ENCODE data around the gene ANTXR2. TPM values are rescaled to one million over a fixed set of nuclear protein-coding genes. Genes with fewer than 3 reads are reported as not detected.

Gene ANTXR2
- total RNA-seq, 4 donors from 2014 or later = 33.5 to 57.8 (median 47.3) TPM

- TF ChIP-seq POLR2A (IDR thresholded peaks at IDR 0.05) (no peak), CTCF (IDR thresholded peaks at IDR 0.05) (no peak)
- Histone ChIP-seq H3K4me3 (no peak overlapping the region), H3K4me1 (peaks cover 0 to 7% (median 0%) of the 10 kb centered on the region in 4 donors), H3K9me3 (no peaks in the 10 kb centered on the region), H3K27ac (no peak overlapping the region), H3K27me3 (no peaks in the 10 kb centered on the region), H3K36me3 (peaks cover 0 to 32% (median 0%) of the 10 kb centered on the region in 3 donors)
- DNase-seq = no peak
Observed at GRCh38 chr4:80049402-80049801, 23.6 kb downstream of the ANTXR2 start.

GRCh38 chr4:80045786-80046185 is 27.2 kb downstream of the ANTXR2 start:
- Histone ChIP-seq H3K27me3 (no peaks in the 10 kb centered on the region), H3K36me3 (peaks cover 0 to 15% (median 0%) of the 10 kb centered on the region in 3 donors), H3K4me1 (peaks cover 0 to 7% (median 0%) of the 10 kb centered on the region in 4 donors), H3K9me3 (no peaks in the 10 kb centered on the region), H3K4me3 (no peak overlapping the region), H3K27ac (peak overlapping the region in 1 of 4 donors; percentile 32)
- TF ChIP-seq POLR2A (IDR thresholded peaks at IDR 0.05) = no peak
- no peak for DNase-seq

GRCh38 chr4:80043541-80043940 is 29.5 kb downstream of the ANTXR2 start:
- peaks cover 0 to 19% (median 0%) of the 10 kb centered on the region in 3 donors for H3K36me3 ChIP-seq
- no peaks in the 10 kb centered on the region for H3K9me3 ChIP-seq
- no peaks in the 10 kb centered on the region for H3K4me1 ChIP-seq
- no peak for DNase-seq
- H3K27ac ChIP-seq = no peak overlapping the region
- no peak for TF ChIP-seq POLR2A (IDR thresholded peaks at IDR 0.05)
- TF ChIP-seq CTCF (IDR thresholded peaks at IDR 0.05) = no peak
- H3K4me3 ChIP-seq = no peak overlapping the region
- no peaks in the 10 kb centered on the region for H3K27me3 ChIP-seq

GRCh38 chr4:80042821-80043220 is 30.2 kb downstream of the ANTXR2 start:
- H3K36me3 ChIP-seq = peaks cover 0 to 19% (median 0%) of the 10 kb centered on the region in 3 donors
- H3K27ac ChIP-seq = no peak overlapping the region
- TF ChIP-seq CTCF (IDR thresholded peaks at IDR 0.05) (no peak), POLR2A (IDR thresholded peaks at IDR 0.05) (no peak)
- no peak overlapping the region for H3K4me3 ChIP-seq
- H3K27me3 ChIP-seq = no peaks in the 10 kb centered on the region
- H3K9me3 ChIP-seq = no peaks in the 10 kb centered on the region
- no peak for DNase-seq
- H3K4me1 ChIP-seq = peaks cover 0 to 1% (median 0%) of the 10 kb centered on the region in 4 donors

GRCh38 chr4:80037864-80038263 is 35.2 kb downstream of the ANTXR2 start:
- Histone ChIP-seq H3K9me3 (no peaks in the 10 kb centered on the region), H3K4me3 (no peak overlapping the region), H3K27ac (peak overlapping the region in 1 of 4 donors; percentile 81), H3K4me1 (peaks cover 0 to 33% (median 2%) of the 10 kb centered on the region in 4 donors), H3K36me3 (peaks cover 0 to 10% (median 0%) of the 10 kb centered on the region in 3 donors), H3K27me3 (no peaks in the 10 kb centered on the region)
- TF ChIP-seq CTCF (IDR thresholded peaks at IDR 0.05) = no peak
- no peak for TF ChIP-seq POLR2A (IDR thresholded peaks at IDR 0.05)
- DNase-seq = no peak

GRCh38 chr4:80036949-80037685 is 35.9 kb downstream of the ANTXR2 start:
- Histone ChIP-seq H3K36me3 (peaks cover 0 to 10% (median 0%) of the 10 kb centered on the region in 3 donors), H3K4me3 (no peak overlapping the region), H3K9me3 (no peaks in the 10 kb centered on the region), H3K4me1 (peaks cover 0 to 33% (median 2%) of the 10 kb centered on the region in 4 donors), H3K27ac (peak overlapping the region in 3 of 4 donors; percentile 40 to 81 (median 64)), H3K27me3 (no peaks in the 10 kb centered on the region)
- TF ChIP-seq CTCF (IDR thresholded peaks at IDR 0.05) (no peak), POLR2A (IDR thresholded peaks at IDR 0.05) (no peak)
- no peak for DNase-seq

Measured in Peyer's patch (tissue), 4 donors.